Lower leg skin (tissue), 4 donors: ENCODE measurements around the gene HSPB3. TPM values are rescaled to one million over a fixed set of nuclear protein-coding genes. Genes with fewer than 3 reads are reported as not detected.
A peak's percentile ranks its signal among the peaks of the same experiment; 100 is the strongest.
"Not testable (repeated sequence)": the region's sequence is repeated elsewhere in the genome, so short reads cannot be mapped to it uniquely, and the experiment has no call there.

Experiments used
- DNase-seq, 2 donors: peaks; one replicate each; pipeline ENCODE4 v3.0.0-alpha.2; 2019; ENCODE audit warnings: low spot score in 2 of 2
- H3K4me3 ChIP-seq: fragments of 200-600 bp; sonication (generic); 2 replicates; pipeline ENCODE4 v1.5.1; 2017; ENCODE audit warnings: mild to moderate bottlenecking, low read depth; ENCODE audit not compliant: poor library complexity, severe bottlenecking
- CTCF ChIP-seq, 3 donors: fragments of 450-650 bp; IDR thresholded peaks; one replicate each; pipeline ENCODE4 v1.5.1; 2016; ENCODE audit warnings: antibody characterized with exemption in 3 of 3, mild to moderate bottlenecking in 3 of 3, moderate library complexity in 2 of 3
- POLR2A ChIP-seq, 2 donors: fragments of 450-650 bp; IDR thresholded peaks; one replicate each; pipeline ENCODE4 v1.6.1; 2016 to 2017; ENCODE audit warnings: antibody characterized with exemption in 2 of 2, mild to moderate bottlenecking in 1 of 2, moderate library complexity in 1 of 2
- WGBS, 2 donors: methylation state at CpG; one replicate each; pipeline ENCODE4 v1.1.5; 2018; 5-methylcytosine and 5-hydroxymethylcytosine counted together
- intact Hi-C: fragments of 100-400 bp; cut with DNase I; formaldehyde crosslinking; loops from one replicate; pipeline ENCODE4 v1.15.0; 2023; ENCODE audit warnings: low total_unique reads
- total RNA-seq, 4 donors: library from RNA; depleted of rRNA; stranded (reverse); fragments of >200 nt; gene quantifications; one replicate each; pipeline ENCODE4 v1.1.0, GENCODE V29; 2016

The HSPB3 gene
- total RNA-seq, 4 donors from 2014 or later = 0.49 to 1.3 (median 0.91) TPM; not detected in 1

DNA sequence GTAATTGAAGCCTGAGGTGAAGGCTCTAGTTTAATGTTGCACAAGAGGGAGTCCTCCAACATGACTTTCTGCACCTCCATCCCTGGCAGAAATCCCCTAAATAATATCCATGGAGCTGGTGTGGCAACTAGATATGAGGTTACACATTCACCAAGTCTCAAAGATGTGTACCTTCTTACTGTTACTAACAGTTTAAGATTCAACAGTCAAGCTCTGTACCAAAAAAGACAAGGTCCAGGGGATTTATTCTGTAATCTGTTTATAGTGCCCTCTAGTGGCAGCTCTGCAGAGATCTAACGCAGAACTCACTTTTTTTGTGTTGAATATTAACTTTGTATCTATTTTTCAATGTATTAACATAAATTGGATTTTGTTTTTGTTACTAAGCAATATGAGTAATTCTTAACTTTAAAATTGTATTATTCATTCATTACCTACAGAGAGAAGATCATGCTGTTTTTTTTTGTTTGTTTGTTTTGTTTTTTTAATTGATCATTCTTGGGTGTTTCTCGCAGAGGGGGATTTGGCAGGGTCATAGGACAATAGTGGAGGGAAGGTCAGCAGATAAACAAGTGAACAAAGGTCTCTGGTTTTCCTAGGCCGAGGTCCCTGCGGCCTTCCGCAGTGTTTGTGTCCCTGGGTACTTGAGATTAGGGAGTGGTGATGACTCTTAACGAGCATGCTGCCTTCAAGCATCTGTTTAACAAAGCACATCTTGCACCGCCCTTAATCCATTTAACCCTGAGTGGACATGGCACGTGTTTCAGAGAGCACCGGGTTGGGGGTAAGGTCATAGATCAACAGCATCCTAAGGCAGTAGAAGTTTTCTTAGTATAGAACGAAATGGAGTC is 35.7 kb upstream of the HSPB3 start:
- intact Hi-C loops = loop anchor here (10.0 kb wide), 1 partner anchor 175 kb away; no protein-coding TSS in a partner anchor
- TF ChIP-seq CTCF (IDR thresholded peaks at IDR 0.05) = peak in 1 of 3 donors; percentile 50
- DNase-seq, H3K4me3 ChIP-seq: not testable (repeated sequence)
- WGBS, 2 donors = 29 to 39% methylated on average over 10 of the region's 10 CpGs

DNA sequence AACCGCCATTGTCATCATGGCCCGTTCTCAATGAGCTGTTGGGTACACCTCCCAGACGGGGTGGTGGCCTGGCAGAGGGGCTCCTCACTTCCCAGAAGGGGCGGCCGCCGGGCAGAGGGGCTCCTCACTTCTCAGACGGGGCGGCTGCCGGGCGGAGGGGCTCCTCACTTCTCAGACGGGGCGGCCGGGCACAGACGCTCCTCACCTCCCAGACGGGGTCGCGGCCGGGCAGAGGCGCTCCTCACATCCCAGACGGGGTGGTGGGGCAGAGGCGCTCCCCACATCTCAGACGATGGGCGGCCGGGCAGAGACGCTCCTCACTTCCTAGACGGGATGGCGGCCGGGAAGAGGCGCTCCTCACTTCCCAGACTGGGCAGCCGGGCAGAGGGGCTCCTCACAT is 35.0 kb upstream of the HSPB3 start:
- WGBS, 2 donors = 91 to 97% methylated on average over 20 to 25 of the region's 30 CpGs
- DNase-seq, H3K4me3 ChIP-seq: not testable (repeated sequence)
- intact Hi-C loops = loop anchor here (10.0 kb wide), 1 partner anchor 176 kb away; no protein-coding TSS in a partner anchor

GRCh38 chr5:54421976-54422375 is 33.5 kb upstream of the HSPB3 start:
- DNase-seq = no peak
- intact Hi-C loops = loop anchor here (10.0 kb wide), 1 partner anchor 177 kb away; no protein-coding TSS in a partner anchor
- no peak overlapping the region for H3K4me3 ChIP-seq
- TF ChIP-seq POLR2A (IDR thresholded peaks at IDR 0.05) = no peak
- TF ChIP-seq CTCF (IDR thresholded peaks at IDR 0.05) = no peak
- WGBS, 2 donors = 58 to 61% methylated on average over 3 of the region's 3 CpGs

GRCh38 chr5:54425258-54425657 is 30.2 kb upstream of the HSPB3 start:
- DNase-seq = no peak
- no peak for TF ChIP-seq POLR2A (IDR thresholded peaks at IDR 0.05)
- TF ChIP-seq CTCF (IDR thresholded peaks at IDR 0.05) = no peak
- 76 to 88% methylated on average over 2 of the region's 2 CpGs for WGBS, 2 donors
- no peak overlapping the region for H3K4me3 ChIP-seq
- intact Hi-C loops = loop anchor here (10.0 kb wide), 1 partner anchor 180 kb away; no protein-coding TSS in a partner anchor

DNA sequence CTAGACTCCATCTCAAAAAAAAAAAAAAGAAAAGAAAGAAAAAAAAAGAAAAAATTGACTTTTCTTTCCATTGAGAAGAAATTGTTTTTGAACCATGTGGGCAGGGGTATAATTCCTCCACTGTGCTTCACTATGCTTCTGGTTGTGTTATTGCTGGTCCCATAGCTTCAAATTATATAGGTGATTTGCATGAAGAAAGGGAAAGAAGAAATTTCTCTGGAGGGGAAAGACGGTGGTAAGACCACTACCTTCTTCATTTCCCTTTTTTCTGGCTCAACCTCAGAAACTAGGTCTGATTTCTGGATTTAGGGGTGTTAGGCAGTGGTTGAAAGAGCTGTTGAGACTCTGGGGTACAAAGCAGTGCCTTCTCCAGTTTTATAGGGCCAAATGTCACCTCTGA is 29.3 kb upstream of the HSPB3 start:
- DNase-seq = no peak
- TF ChIP-seq POLR2A (IDR thresholded peaks at IDR 0.05) (no peak), CTCF (IDR thresholded peaks at IDR 0.05) (no peak)
- intact Hi-C loops = loop anchor here (10.0 kb wide), 1 partner anchor 181 kb away; no protein-coding TSS in a partner anchor
- H3K4me3 ChIP-seq = no peak overlapping the region
- WGBS, 2 donors = 83 to 89% methylated on average over 1 of the region's 1 CpG

DNA sequence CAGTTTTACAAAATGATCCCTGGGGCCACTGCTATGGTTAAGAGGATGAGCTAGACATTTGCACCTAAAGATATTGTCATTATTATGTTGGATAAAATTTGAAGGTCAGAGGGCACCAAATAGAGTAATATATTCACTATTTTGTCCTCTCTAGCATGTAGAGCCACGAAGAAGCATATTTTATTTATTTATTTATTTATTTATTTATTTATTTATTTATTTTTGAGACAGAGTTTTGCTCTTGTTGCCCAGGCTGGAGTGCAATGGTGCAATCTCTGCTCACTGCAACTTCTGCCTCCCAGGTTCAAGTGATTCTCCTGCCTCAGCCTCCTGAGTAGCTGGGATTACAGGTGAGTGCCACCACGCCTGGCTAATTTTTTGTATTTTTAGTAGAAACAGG is 20.8 kb upstream of the HSPB3 start:
- H3K4me3 ChIP-seq, DNase-seq, intact Hi-C loops: not testable (repeated sequence)
- 92 to 100% methylated on average over 2 of the region's 2 CpGs for WGBS, 2 donors
